SU-DHL-6 (cell line): ENCODE data around the gene DUSP28.

Source experiments
- H2AFZ ChIP-seq: fragments of 200-600 bp; sonication (generic); 2 replicates; pipeline ENCODE4 v1.6.1; 2014; ENCODE audit warnings: low read depth, mild to moderate bottlenecking, moderate library complexity, mixed read lengths, antibody characterized with exemption, low read length; ENCODE audit not compliant: severe bottlenecking
- H3F3A ChIP-seq: fragments of 200-600 bp; shearing (Covaris generic); 2 replicates; pipeline ENCODE4 v1.6.0; 2016; ENCODE audit warnings: antibody characterized with exemption, mild to moderate bottlenecking; ENCODE audit not compliant: insufficient read depth
- H3K27ac ChIP-seq: fragments of 200-600 bp; sonication (generic); 2 replicates; pipeline ENCODE4 v1.5.1; 2016; ENCODE audit warnings: low read depth, mild to moderate bottlenecking, low read length, moderate library complexity, mixed read lengths
- H3K27me3 ChIP-seq: fragments of 200-600 bp; sonication (generic), shearing (Covaris generic); 2 replicates; pipeline ENCODE4 v1.6.0; 2014; ENCODE audit warnings: mild to moderate bottlenecking, low read length
- H3K36me3 ChIP-seq: fragments of 200-600 bp; sonication (generic); 2 replicates; pipeline ENCODE4 v1.6.1; 2014; ENCODE audit warnings: mild to moderate bottlenecking, low read length, mixed read lengths
- H3K4me2 ChIP-seq: fragments of 300-600, 200-600 bp; shearing (Covaris generic), sonication (generic); 2 replicates; pipeline ENCODE4 v1.6.0; 2014; ENCODE audit warnings: low read length, low read depth, mild to moderate bottlenecking; ENCODE audit not compliant: poor library complexity, severe bottlenecking
- H3K4me3 ChIP-seq: fragments of 200-600 bp; sonication (generic); 2 replicates; pipeline ENCODE4 v1.5.1; 2014; ENCODE audit warnings: antibody characterized with exemption, low read length, mild to moderate bottlenecking, mixed read lengths; ENCODE audit not compliant: insufficient read depth, poor library complexity, severe bottlenecking
- H3K79me2 ChIP-seq: fragments of 200-600 bp; sonication (generic); 2 replicates; pipeline ENCODE4 v1.6.1; 2014; ENCODE audit warnings: mild to moderate bottlenecking, low read length, moderate library complexity; ENCODE audit not compliant: insufficient read depth
- H3K9ac ChIP-seq: fragments of 200-600 bp; sonication (generic); 2 replicates; pipeline ENCODE4 v1.7.0; 2014; ENCODE audit warnings: mild to moderate bottlenecking, low read length
- H3K9me2 ChIP-seq: fragments of 200-600 bp; sonication (generic); replicated peaks from 2 replicates; pipeline ENCODE4 v1.6.1; 2014; ENCODE audit warnings: low read length; ENCODE audit not compliant: insufficient read depth
- H3K9me3 ChIP-seq: fragments of 200-600 bp; sonication (generic); 2 replicates; pipeline ENCODE4 v1.6.1; 2014; ENCODE audit warnings: low read length, mixed read lengths; ENCODE audit not compliant: insufficient read depth
- H4K20me1 ChIP-seq: fragments of 200-600 bp; sonication (generic); 2 replicates; pipeline ENCODE4 v1.6.1; 2014; ENCODE audit warnings: low read depth, mild to moderate bottlenecking, antibody characterized with exemption, low read length, moderate library complexity, mixed read lengths
- EZH2phosphoT487 ChIP-seq: fragments of 200-600 bp; sonication (generic), shearing (Covaris generic); conservative IDR thresholded peaks from 2 replicates; pipeline ENCODE4 v1.6.1; 2018; ENCODE audit warnings: mild to moderate bottlenecking, antibody characterized with exemption, low read length, moderate library complexity, mixed read lengths
- TF ChIP-seq, protein P1 (sequence below): fragments of 200-600 bp; sonication (generic); IDR thresholded peaks from one replicate; pipeline ENCODE4 v1.5.1; 2017; ENCODE audit warnings: antibody characterized with exemption, mild to moderate bottlenecking, low read length, moderate library complexity; ENCODE audit not compliant: insufficient read depth, poor library complexity, severe bottlenecking

Gene DUSP28

DNA sequence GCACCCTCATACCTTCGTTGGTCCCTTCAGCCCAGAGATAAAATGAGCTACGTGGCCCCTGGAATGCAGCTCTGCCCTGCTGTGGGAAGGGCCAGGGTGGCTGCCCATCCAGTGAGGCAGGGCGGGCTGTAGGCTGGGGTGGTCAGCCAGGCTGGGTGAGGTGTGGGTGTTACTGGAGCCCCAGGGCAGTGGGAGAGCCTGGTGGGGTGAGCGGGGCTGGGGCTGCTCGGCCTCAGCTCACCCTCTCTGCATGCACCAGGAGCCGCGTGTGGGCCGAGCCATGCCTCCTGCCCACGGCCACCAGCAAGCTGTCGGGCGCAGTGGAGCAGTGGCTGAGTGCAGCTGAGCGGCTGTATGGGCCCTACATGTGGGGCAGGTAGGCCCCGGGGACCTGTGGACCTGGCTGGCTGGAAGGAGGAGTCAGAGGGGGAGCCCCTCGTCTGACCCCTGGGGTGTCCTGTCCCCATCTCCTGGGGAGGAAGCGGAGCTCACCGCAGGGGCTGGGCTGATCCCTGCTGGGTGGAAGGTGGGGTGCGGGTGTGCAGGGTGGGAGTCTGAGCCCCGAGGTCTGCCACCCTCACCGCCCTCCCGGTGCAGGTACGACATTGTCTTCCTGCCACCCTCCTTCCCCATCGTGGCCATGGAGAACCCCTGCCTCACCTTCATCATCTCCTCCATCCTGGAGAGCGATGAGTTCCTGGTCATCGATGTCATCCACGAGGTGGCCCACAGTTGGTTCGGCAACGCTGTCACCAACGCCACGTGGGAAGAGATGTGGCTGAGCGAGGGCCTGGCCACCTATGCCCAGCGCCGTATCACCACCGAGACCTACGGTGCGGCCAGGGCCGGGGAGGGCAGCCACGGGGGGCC, 13.6 kb downstream of the DUSP28 start:
- Histone ChIP-seq H3K9ac (no peak overlapping the region), H3K27ac (no peak overlapping the region), H3F3A (no peaks in the 10 kb centered on the region), H3K4me2 (no peak overlapping the region), H3K9me2 (no peaks in the 10 kb centered on the region), H3K36me3 (no peaks in the 10 kb centered on the region), H3K4me3 (no peak overlapping the region), H3K9me3 (no peaks in the 10 kb centered on the region), H2AFZ (no peak overlapping the region), H4K20me1 (no peaks in the 10 kb centered on the region), H3K79me2 (peaks cover 19% of the 10 kb centered on the region), H3K27me3 (no peaks in the 10 kb centered on the region)
- no peak for TF ChIP-seq EZH2phosphoT487
- TF ChIP-seq, protein P1, sequence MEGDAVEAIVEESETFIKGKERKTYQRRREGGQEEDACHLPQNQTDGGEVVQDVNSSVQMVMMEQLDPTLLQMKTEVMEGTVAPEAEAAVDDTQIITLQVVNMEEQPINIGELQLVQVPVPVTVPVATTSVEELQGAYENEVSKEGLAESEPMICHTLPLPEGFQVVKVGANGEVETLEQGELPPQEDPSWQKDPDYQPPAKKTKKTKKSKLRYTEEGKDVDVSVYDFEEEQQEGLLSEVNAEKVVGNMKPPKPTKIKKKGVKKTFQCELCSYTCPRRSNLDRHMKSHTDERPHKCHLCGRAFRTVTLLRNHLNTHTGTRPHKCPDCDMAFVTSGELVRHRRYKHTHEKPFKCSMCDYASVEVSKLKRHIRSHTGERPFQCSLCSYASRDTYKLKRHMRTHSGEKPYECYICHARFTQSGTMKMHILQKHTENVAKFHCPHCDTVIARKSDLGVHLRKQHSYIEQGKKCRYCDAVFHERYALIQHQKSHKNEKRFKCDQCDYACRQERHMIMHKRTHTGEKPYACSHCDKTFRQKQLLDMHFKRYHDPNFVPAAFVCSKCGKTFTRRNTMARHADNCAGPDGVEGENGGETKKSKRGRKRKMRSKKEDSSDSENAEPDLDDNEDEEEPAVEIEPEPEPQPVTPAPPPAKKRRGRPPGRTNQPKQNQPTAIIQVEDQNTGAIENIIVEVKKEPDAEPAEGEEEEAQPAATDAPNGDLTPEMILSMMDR = no peak

DNA sequence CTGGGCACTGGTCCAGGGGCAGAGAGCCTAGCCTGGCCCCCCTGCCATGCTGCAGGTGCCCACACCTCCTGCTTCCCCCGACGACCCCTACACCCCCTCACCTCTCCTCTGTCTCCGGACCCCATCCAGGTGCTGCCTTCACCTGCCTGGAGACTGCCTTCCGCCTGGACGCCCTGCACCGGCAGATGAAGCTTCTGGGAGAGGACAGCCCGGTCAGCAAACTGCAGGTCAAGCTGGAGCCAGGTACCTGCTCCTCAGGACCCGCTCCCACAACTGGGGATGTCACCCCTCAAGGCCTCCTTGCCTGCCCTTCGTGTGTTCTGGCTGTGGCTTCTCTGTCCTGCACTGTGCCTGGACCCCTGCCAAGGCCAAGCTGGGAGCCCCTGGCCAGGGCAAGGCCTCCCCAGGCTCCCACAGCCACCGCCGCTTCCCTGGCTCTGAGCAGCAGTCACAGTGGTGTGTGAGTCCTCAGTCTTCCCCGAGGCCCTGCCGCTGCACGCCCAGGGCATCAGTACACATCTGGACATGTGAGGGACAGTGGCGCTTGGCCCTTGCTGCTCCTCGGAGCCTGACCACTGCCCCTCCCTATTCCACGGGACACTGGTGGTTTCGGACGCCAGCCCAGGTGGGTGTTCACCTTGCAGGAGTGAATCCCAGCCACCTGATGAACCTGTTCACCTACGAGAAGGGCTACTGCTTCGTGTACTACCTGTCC, 14.4 kb downstream of the DUSP28 start:
- no peaks in the 10 kb centered on the region for H3K27me3 ChIP-seq
- H3K9me2 ChIP-seq = no peaks in the 10 kb centered on the region
- H3K4me3 ChIP-seq = no peak overlapping the region
- peaks cover 12% of the 10 kb centered on the region for H3K79me2 ChIP-seq
- TF ChIP-seq, protein P1 = no peak
- TF ChIP-seq EZH2phosphoT487 = no peak
- no peaks in the 10 kb centered on the region for H3K36me3 ChIP-seq
- no peak overlapping the region for H3K27ac ChIP-seq
- H3K9ac ChIP-seq = no peak overlapping the region
- no peaks in the 10 kb centered on the region for H3K9me3 ChIP-seq
- no peaks in the 10 kb centered on the region; the same call in 1 of the 2 replicates for H4K20me1 ChIP-seq
- H3K4me2 ChIP-seq = no peak overlapping the region
- H2AFZ ChIP-seq = no peak overlapping the region
- no peaks in the 10 kb centered on the region for H3F3A ChIP-seq

DNA sequence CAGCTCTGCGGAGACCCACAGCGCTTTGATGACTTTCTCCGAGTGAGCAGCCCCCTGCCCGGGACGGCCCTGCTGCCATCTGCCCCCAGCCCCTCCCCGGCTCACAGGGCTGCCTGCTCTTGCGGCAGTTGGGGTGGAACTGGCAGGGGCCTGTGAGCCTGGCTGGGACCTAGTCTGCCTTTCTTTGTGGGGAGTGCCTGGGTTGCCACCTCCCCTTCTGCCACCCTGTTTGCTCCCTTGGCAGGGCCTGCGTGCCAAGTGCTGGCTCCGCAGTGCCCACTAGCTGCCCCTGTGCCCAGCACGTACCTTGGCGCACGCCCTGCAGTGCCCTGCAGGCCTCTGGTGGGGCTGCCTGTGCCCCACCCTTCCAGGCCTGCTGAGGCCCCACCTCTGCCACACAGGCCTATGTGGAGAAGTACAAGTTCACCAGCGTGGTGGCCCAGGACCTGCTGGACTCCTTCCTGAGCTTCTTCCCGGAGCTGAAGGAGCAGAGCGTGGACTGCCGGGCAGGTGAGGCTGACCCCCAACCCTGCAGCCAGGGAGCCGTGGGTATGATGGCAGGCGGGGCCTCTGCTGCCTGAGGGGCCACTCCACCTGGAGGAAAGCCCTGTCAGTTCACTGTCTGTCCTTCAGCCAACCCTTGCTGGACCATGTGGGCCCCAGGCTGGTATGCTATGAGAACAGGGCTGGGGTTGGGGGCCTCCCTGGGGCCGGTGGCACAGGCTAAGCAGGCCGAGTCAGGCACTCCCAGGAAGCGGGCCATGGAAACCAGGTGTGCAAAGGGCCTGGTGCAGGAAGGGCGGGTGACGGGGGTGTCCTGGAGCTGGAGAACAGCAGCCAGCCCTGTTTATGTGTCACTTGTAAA, 15.2 kb downstream of the DUSP28 start:
- no peaks in the 10 kb centered on the region for H3K9me3 ChIP-seq
- no peak overlapping the region for H3K4me2 ChIP-seq
- no peaks in the 10 kb centered on the region for H3K9me2 ChIP-seq
- no peaks in the 10 kb centered on the region for H3K27me3 ChIP-seq
- H2AFZ ChIP-seq = no peak overlapping the region
- 0 out of 2 replicates have a peak, but pooled peaks cover 8% of the 10 kb centered on the region for H3K79me2 ChIP-seq
- H3K36me3 ChIP-seq = no peaks in the 10 kb centered on the region
- H3F3A ChIP-seq = no peaks in the 10 kb centered on the region
- no peaks in the 10 kb centered on the region; the same call in 1 of the 2 replicates for H4K20me1 ChIP-seq
- no peak overlapping the region for H3K27ac ChIP-seq
- TF ChIP-seq, protein P1 = no peak
- TF ChIP-seq EZH2phosphoT487 = no peak
- no peak overlapping the region for H3K4me3 ChIP-seq
- no peak overlapping the region for H3K9ac ChIP-seq
